ENCODE data around the gene KLF6. TPM values are rescaled to one million over a fixed set of nuclear protein-coding genes. Genes with fewer than 3 reads are reported as not detected.

Gene KLF6
- total RNA-seq, 2 experiments from 2014 or later = 851 to 874 TPM

- H3K4me3 Mint-ChIP-seq = no peak overlapping the region
- ChIA-PET CTCF (interaction anchor here (1.3 kb wide), 1 partner anchor 9 kb away, joined by 3 read pairs; no protein-coding TSS in a partner anchor), POLR2A (interaction anchor here (4.2 to 6.5 kb wide), 2 partner anchors 10 to 17 kb away, joined by 56 to 98 read pairs; partner anchors contain the start of gene KLF6)
- ATAC-seq (ENCODE audit: poor library complexity) = no peak
- intact Hi-C loops (cut with DNase I, micrococcal nuclease) = no loop called here
- H3K9me3 Mint-ChIP-seq = no peaks in the 10 kb centered on the region
- no peak for TF ChIP-seq CTCF (IDR thresholded peaks at IDR 0.05)
- H3K27ac Mint-ChIP-seq = peak overlapping the region; percentile 82
- H3K27me3 Mint-ChIP-seq = no peaks in the 10 kb centered on the region
- H3K27me3 ChIP-seq (ENCODE audit: control insufficient read depth in 1 of 2, insufficient read depth in 2 of 2, low read length in 2 of 2) = no peaks in the 10 kb centered on the region
- H3K36me3 ChIP-seq (ENCODE audit: insufficient read depth, low read length) = no peaks in the 10 kb centered on the region
- peaks cover 51% of the 10 kb centered on the region for H3K4me1 ChIP-seq (ENCODE audit: insufficient read depth, low read length)
- DNase-seq = peak in 2 of 14 experiments; percentile 44 to 56
- H3K9me3 ChIP-seq (ENCODE audit: control insufficient read depth in 1 of 2, insufficient read depth in 1 of 2, low read length in 2 of 2) = no peaks in the 10 kb centered on the region
- H3K4me1 Mint-ChIP-seq (ENCODE audit: low read depth) = peaks cover 63% of the 10 kb centered on the region
- H3K36me3 Mint-ChIP-seq (ENCODE audit: low read depth) = no peaks in the 10 kb centered on the region
- H3K4me3 ChIP-seq (ENCODE audit: low read length) = no peak overlapping the region
- no peak overlapping the region for H3K27ac ChIP-seq (ENCODE audit: low read depth in 1 of 2, low read length in 2 of 2)
These were observed 18.8 kb downstream of the KLF6 start for GRCh38 chr10:3766046-3766756.

- Mint-ChIP-seq H3K27ac (peak overlapping the region; percentile 82), H3K4me1 (ENCODE audit: low read depth) (peaks cover 73% of the 10 kb centered on the region), H3K36me3 (ENCODE audit: low read depth) (no peaks in the 10 kb centered on the region), H3K4me3 (peak overlapping the region; percentile 80), H3K27me3 (no peaks in the 10 kb centered on the region), H3K9me3 (no peaks in the 10 kb centered on the region)
- intact Hi-C loops (cut with DNase I, micrococcal nuclease) = no loop called here
- Histone ChIP-seq H3K27ac (ENCODE audit: low read depth in 1 of 2, low read length in 2 of 2) (peak overlapping the region in 1 of 2 donors; percentile 28), H3K4me3 (ENCODE audit: low read length) (peak overlapping the region; percentile 30), H3K36me3 (ENCODE audit: insufficient read depth, low read length) (no peaks in the 10 kb centered on the region), H3K9me3 (ENCODE audit: control insufficient read depth in 1 of 2, insufficient read depth in 1 of 2, low read length in 2 of 2) (no peaks in the 10 kb centered on the region), H3K27me3 (ENCODE audit: control insufficient read depth in 1 of 2, insufficient read depth in 2 of 2, low read length in 2 of 2) (no peaks in the 10 kb centered on the region), H3K4me1 (ENCODE audit: insufficient read depth, low read length) (peaks cover 62% of the 10 kb centered on the region)
- TF ChIP-seq CTCF (IDR thresholded peaks at IDR 0.05) = no peak
- ChIA-PET CTCF (interaction anchor here (1.3 kb wide), 1 partner anchor 10 kb away, joined by 3 read pairs; no protein-coding TSS in a partner anchor), POLR2A (interaction anchor here (0.8 to 6.5 kb wide), 9 partner anchors 9 to 292 kb away, joined by 3 to 98 read pairs (median 4); partner anchors contain the start of gene KLF6)
- ATAC-seq (ENCODE audit: poor library complexity) (peak; percentile 71), DNase-seq (peak in 5 of 14 experiments; percentile 31 to 79 (median 65))
These were observed 19.9 kb downstream of the KLF6 start for GRCh38 chr10:3765146-3765545.

- no peaks in the 10 kb centered on the region for H3K36me3 Mint-ChIP-seq (ENCODE audit: low read depth)
- DNase-seq (peak in 1 of 14 experiments; percentile 32), ATAC-seq (ENCODE audit: poor library complexity) (peak; percentile 38)
- H3K27me3 Mint-ChIP-seq = no peaks in the 10 kb centered on the region
- TF ChIP-seq CTCF (IDR thresholded peaks at IDR 0.05) = no peak
- Histone ChIP-seq H3K4me1 (ENCODE audit: insufficient read depth, low read length) (peaks cover 66% of the 10 kb centered on the region), H3K9me3 (ENCODE audit: control insufficient read depth in 1 of 2, insufficient read depth in 1 of 2, low read length in 2 of 2) (no peaks in the 10 kb centered on the region), H3K27me3 (ENCODE audit: control insufficient read depth in 1 of 2, insufficient read depth in 2 of 2, low read length in 2 of 2) (no peaks in the 10 kb centered on the region), H3K27ac (ENCODE audit: low read depth in 1 of 2, low read length in 2 of 2) (peak overlapping the region in 1 of 2 donors; percentile 28), H3K4me3 (ENCODE audit: low read length) (peak overlapping the region; percentile 30), H3K36me3 (ENCODE audit: insufficient read depth, low read length) (no peaks in the 10 kb centered on the region)
- H3K4me1 Mint-ChIP-seq (ENCODE audit: low read depth) = peaks cover 74% of the 10 kb centered on the region
- ChIA-PET POLR2A (interaction anchor here (0.8 to 6.5 kb wide), 9 partner anchors 9 to 292 kb away, joined by 3 to 98 read pairs (median 4); partner anchors contain the start of gene KLF6), CTCF (interaction anchor here (1.1 to 1.3 kb wide), 2 partner anchors 11 to 134 kb away, joined by 3 read pairs; no protein-coding TSS in a partner anchor)
- H3K4me3 Mint-ChIP-seq = peak overlapping the region; percentile 80
- intact Hi-C loops (cut with DNase I, micrococcal nuclease) = loop anchor here in 1 of 2 experiments (5.0 kb wide), 1 partner anchor 92 kb away; no protein-coding TSS in a partner anchor
- peak overlapping the region; percentile 82 for H3K27ac Mint-ChIP-seq
- no peaks in the 10 kb centered on the region for H3K9me3 Mint-ChIP-seq
These were observed 20.3 kb downstream of the KLF6 start for GRCh38 chr10:3764626-3765112.

All from CD4-positive, alpha-beta T cell (primary cell).